Occipital lobe (tissue), 2 donors: ENCODE results near the gene IGLL1. TPM values are rescaled to one million over a fixed set of nuclear protein-coding genes. Genes with fewer than 3 reads are reported as not detected.
"Not testable (repeated sequence)": the region's sequence is repeated elsewhere in the genome, so short reads cannot be mapped to it uniquely, and the experiment has no call there.

Experiments used
- DNase-seq: peaks from one replicate; lab custom pipeline; 2025; lab: John Stamatoyannopoulos, UW
- total RNA-seq: library from RNA; depleted of rRNA; stranded (reverse); fragments of >200 nt; gene quantifications from one replicate; pipeline ENCODE4 v1.2.3, GENCODE V29; 2014

Gene IGLL1
- total RNA-seq, 1 donor from 2014 or later: not detected

DNA sequence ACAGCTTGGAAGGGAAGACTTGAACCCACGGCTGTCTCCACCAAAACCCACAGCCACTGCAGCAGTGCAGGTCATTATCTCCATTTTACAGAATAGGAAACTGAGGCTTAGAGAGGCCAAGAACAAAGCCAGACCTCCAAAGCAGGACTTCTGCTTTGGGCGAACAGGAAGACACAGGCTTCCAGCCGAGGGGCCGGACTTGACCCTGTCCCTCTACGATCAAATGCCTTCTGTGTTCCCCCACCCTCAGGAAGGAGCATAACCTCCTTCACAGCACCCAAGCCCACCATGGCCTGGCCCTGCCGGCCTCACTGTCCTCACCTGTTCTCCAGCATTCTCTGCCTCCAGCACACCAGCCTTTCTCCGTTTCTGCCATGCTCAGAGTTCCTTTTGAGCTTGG is 15.8 kb downstream of the IGLL1 start:
- DNase-seq: no peak

DNA sequence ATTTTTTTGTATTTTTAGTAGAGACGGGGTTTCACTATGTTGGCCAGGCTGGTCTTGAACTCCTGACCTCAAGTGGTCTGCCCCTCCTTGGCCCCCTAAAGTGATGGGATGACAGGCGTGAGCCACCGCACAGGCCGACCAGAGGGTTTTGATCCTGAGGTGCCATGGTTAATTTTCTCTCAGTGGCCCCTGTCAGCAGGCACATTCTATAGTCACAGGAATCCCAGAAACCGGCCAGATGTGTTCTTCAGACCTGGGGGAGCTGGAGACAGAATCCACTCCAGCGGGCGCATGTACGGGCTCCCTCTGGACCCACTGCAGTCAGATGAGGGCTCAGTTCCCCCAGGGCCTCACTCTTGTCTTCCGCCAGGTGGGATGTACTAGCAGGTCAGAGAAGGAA is 17.0 kb downstream of the IGLL1 start:
- no peak for DNase-seq

DNA sequence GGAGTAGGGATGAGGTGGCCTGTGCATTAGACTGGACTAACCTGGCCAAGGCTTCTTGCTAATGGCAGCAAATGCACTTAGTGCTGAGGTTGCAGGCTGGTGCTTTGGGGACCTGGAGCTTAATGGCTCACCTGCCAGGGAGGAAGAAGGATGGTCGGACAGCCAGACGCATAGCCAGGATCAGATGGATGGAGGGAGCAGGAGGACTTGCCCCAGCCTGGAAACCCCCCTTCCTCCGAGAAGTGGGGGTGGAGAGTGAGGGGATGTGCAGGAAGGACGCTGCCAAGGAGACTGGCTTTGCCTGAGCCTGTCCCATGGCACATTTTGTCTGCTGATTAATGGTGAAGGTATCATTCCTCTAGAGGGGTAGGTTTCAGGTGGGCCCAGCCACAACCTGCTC is 17.9 kb downstream of the IGLL1 start:
- DNase-seq: no peak

DNA sequence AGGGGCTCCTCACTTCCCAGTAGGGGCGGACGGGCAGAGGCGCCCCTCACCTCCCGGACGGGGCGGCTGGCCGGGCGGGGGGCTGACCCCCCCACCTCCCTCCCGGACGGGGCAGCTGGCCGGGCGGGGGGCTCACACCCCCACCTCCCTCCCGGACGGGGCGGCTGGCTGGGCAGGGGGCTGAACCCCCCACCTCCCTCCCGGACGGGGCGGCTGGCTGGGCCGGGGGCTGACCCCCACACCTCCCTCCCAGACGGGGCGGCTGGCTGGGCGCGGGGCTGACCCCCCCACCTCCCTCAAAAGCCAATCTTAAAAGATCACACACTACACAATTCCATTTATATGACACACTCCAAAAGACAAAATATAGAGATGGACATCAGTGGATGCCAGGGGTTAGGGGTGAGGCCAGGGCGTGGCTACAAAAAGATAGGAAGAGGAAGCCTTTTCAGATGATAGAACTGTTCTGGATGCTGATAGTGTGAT is 19.0 kb downstream of the IGLL1 start:
- DNase-seq: not testable (repeated sequence)

DNA sequence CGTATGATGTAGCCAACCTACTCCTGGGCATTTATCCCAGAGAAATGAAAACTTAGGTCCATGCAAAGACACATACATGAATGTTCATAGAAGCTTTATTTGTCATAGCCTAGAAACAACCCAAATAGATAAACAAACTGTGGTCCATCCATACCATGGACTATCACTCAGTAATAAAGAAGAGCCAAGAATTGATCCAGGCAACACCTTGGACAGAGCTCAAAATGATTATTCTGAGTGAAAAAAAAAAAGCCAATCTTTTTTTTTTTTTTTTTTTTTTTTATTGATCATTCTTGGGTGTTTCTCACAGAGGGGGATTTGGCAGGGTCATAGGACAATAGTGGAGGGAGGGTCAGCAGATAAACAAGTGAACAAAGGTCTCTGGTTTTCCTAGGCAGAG is 19.9 kb downstream of the IGLL1 start:
- not testable (repeated sequence) for DNase-seq

DNA sequence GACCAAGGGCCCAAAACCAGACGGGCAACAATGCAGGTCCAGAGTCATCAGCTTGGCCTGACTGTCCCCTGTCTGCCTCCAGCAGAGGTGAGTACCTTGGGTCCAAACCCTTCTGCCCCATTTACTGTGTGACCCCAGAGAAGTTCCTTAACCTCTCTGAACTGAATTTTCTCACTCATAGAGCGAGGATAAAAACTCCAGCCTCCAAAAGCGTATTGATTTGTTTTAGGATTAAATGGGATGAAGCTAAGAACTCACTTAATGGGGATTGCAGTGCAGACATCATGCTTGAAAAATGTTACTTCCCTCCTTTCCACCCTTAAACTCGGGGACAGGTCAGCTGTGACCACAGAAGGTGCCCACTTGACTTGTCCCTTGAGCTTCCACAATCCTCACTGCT is 22.6 kb downstream of the IGLL1 start:
- no peak for DNase-seq

DNA sequence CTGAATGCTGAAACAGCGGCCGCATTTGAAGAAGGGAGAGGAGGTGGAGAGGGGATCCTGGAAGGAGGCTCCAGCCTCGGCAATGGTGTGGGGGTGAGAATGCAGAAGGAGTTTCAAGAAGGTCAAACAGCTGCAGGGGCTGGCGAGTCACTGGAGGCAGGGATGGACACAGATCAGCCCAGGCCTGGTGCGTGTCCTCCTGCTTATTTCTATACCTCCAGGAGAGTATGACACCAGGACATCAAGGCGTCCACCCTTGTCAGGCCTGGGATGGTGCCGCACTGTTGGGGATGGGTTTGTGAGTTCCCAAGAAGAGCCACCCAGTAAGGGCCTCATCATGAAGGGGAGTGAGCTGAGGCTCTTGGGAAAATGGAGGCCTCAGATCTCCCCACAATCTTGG is 23.1 kb downstream of the IGLL1 start:
- DNase-seq: no peak

DNA sequence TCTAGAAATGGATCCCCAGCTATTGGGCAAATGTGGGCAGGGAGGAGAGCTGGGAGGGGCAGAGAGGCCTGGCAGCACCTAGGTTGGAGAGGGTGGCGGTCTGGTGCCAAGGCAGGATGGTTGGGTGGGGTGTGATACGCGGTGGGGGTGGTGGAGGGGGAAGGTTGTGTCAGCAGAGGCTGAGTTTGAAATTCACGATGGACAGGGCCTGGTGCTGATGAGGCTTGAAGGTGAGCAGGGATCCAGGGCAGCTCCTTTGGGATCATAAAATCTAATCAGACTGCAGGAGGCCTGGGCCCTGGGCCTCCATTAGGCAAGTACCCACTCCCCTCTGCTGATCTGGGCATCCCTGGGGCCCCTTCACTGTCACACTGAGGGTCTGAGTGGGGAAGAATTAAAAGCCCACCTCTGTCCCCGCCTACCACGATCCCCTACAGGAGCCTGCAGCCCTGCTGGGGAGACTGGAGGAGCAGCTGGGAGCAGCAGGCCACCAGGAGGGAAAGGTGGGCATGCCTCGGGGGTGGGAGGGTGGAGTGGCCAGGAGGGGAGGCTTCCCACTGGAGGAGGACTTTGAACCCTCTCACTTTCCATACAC is 24.0 kb downstream of the IGLL1 start:
- DNase-seq: no peak

DNA sequence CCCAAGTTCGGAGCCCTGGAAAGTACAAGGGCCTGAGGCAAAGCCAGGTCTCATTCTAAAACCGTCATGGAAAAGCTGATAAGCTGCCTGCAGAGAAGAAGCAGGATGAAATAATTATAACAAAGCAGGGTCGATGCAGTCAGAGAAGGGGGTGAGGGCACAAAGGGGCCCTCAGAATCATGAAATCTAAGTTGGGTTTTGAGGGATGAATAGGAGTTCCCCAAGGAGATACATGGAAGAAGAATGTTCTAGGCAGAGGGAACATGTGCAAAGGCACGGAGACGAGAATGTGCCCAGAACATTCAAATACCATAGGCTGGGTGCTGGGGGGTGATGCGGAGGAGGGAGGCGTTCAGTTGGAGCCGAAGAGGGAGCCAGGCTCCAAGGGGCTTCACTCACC is 25.0 kb downstream of the IGLL1 start:
- no peak for DNase-seq

DNA sequence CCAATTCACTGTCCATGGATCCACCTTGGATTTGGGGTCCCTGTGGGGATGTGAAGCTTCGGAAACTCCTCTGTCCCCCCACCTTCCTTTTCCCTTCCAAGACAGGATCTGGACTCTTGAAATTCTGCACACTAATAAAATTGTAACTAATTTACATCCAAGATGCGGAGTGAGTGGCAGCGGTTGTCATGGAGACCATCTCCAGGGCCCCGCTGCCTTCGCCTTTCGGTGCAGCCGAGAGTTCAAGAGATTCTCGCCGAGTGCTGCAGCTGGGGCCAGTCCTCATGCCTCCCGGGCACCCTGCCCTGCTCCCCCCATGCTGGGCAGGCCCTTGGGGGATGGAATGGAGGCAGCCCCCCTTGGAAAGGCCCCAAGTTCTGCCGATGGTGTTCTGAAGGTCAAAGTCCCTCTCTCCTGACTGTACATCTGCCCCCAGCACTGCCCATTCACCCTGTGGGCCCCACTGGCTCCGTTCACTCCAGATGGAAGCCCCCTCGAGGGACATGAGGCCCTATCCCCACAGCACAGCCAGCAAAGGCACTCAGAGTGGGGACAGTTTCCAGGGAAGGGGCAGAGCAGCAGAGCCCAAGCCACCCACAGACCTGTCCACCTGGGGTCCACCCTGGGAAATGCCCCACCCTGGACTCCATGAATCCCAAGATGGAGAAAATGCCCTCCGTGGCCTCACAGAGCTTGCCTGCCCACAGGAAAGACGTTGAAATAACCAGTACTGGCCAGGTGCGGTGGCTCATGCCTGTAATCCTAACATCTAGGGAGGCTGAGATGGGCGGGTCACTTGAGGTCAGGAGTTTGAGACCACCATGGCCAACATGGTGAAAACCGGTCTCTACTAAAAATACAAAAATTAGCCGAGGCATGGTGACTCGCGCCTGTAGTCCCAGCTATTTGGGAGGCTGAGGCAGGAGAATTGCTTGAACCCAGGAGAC is 25.9 kb downstream of the IGLL1 start:
- DNase-seq: no peak

DNA sequence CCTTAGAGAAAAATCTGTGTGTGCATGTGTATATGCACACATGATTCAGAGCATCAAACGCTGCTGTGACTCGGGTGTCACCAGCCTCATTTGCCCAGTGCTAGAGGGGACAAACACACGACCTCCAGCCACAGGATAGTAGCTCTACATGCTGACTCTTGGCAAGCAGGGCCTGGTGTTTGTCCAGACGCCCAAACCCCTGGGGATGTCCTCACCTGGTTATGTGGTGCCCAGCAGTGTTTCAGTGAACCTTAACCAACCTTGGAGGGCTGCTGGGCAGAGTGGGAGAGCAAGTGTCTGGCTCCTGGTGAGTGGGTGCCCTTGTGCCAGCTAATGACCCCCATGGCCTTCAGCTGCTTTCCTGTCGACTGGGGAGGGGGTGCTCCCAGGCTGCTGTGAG is 26.7 kb downstream of the IGLL1 start:
- no peak for DNase-seq

DNA sequence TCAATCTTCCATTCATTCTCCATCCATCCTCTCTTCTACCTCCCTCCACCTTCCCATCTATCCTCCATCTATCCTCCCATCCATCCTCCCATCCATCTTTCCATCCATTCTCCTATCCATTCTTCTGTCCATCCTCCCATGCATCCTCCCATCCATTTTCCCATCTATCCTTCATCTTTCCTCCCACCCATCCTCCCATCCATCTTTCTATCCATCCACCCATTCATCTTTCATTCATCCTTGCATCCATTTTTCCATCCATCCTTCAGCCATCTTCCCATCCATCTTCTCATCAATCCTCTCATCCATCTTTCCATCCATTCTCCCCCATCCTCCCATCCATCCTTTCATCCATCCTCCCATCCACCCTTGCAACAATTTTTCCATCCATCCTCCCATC is 27.5 kb downstream of the IGLL1 start:
- DNase-seq: no peak

DNA sequence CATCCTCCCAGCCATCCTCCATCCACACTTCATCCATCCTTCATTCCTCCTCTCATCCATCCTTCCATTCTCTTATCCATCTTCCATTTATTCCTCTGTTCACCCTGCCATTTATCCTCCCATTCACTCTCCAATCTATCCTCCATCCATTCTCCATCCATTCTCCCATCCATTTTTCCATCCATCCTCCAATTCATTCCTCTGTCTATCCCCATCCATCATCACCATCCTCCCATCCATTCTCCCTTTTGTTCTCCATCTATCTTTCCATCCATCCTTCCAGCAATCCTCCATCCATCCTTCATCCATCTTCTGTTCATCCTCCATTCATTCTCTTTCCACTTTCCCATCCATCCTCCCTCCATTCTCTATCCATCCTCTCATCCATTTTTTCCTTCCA is 28.7 kb downstream of the IGLL1 start:
- no peak for DNase-seq

DNA sequence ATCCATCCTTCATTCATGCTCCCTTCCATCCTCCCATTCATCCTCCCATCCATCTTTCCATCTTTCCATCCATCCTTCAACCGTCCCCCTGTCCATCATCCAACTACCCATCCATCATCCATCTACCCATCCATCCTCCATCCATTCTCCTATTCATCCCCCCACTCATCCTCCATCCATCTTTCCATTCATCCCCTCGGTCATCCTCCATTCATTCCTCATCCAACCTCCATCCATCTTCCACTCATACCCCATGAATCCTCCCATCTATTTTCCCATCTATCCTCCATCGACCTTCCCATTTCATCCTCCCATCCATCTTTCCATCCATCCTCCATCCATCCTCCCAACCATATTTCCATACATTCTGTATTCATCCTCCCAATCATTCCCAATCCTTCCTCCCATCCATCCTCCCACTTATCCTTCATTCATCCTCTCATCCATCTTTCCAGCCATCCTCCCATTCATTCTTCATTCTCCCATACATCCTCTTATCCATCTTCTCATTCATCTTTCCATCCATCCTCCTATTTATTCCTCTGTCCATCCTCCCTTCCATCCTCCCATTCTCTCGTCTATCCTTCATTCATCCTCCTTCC is 29.9 kb downstream of the IGLL1 start:
- DNase-seq: no peak

DNA sequence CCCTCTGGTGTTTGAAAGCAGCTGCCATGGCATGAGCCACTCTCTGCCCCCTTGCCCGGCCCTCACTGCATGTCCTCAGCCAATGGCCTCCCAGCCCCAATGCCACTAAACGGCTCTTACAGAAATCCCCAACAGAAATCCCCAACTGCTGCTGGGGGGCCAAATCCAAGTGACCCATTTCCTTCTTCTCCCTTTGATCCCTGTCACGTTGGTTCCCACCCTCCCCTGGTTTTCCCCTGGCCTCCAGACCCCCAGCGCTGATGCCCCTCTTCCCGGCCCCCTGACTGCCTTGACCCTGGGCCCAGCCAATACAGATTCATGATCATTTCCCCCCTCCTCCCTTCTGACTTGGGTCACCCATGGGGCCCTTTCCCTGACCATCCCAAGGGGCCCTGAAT is 30.9 kb downstream of the IGLL1 start:
- no peak for DNase-seq

DNA sequence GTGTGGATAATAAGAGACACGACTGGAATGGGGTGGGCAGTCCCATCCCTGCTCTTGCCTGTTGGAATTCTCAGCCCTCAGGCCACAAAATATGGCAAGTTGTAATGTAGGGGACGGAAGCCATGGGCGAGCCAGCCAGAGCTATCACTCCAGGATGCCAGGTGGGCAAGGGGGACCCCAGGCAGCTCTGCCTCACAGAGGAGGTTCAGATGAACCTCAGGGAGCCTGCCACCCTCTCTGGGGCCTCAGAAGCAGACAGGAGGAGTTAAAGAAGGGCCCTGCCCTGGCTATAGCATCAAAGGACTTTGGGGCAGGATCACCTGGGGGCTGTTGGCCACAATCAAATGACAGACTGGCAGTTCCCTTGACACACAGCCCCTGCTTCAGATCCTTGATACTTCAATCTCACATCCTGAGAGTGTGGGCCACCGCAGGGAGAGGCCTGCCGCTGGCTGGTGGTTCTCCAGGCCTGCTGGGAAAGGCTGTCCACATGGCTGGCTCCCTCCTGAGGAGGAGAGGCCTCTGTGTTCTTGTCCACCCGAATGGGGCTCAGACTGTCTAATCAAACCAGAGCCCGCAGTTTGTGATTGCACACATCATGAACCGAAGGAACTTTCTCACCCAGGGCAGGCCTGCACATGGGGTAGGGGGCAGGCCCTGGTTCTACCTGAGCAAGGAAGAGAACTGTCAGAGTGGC is 31.4 kb downstream of the IGLL1 start:
- DNase-seq: no peak

DNA sequence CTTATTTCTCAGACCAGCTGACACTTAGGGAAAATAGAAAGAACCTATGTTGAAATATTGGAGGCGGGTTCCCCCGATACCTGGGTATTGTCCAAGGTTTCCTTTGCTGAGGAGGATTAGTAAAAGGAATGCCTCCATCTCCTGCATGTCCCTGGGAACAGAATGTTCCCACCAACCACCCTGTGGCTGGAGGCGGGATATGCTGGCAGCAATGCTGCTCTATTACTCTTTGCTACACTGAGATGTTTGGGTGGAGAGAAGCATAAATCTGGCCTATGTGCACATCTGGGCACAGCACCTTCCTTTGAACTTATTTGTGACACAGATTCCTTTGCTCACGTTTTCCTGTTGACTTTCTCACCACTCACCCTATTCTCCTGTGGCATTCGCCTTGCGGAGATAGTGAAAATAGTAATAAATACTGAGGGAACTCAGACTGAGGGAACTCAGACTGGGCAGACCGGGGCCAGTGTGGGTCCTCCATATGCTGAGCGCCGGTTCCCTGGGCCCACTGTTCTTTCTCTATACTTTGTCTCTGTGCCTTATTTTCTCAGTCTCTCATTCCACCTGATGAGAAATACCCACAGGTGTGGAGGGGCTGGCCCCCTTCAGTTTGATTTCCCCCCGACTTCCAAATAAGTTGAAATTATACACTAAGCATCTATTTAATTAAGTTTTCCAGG is 32.1 kb downstream of the IGLL1 start:
- no peak for DNase-seq

DNA sequence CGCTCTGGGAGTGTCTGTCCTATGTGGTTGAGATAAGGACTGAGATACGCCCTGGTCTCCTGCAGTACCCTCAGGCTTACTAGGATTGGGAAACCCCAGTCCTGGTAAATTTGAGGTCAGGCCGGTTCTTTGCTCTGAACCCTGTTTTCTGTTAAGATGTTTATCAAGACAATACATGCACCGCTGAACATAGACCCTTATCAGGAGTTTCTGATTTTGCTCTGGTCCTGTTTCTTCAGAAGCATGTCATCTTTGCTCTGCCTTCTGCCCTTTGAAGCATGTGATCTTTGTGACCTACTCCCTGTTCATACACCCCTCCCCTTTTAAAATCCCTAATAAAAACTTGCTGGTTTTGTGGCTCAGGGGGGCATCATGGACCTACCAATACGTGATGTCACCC is 32.7 kb downstream of the IGLL1 start:
- DNase-seq: not testable (repeated sequence)

DNA sequence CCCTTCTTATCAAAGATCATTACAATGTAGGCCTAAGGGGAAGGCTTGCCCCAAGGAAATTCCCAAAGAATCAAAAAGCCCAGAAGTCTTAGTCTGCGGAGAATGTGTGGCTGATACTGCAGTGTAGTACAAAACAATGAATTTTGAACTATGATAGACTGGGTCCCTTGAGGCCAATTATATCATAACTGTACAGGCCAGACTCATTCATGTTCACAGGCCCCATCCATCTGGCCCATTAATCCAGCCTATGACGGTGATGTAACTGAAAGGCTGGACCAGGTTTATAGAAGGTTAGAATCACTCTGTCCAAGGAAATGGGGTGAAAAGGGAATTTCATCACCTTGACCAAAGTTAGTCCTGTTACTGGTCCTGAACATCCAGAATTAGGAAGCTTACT is 35.2 kb downstream of the IGLL1 start:
- no peak for DNase-seq

DNA sequence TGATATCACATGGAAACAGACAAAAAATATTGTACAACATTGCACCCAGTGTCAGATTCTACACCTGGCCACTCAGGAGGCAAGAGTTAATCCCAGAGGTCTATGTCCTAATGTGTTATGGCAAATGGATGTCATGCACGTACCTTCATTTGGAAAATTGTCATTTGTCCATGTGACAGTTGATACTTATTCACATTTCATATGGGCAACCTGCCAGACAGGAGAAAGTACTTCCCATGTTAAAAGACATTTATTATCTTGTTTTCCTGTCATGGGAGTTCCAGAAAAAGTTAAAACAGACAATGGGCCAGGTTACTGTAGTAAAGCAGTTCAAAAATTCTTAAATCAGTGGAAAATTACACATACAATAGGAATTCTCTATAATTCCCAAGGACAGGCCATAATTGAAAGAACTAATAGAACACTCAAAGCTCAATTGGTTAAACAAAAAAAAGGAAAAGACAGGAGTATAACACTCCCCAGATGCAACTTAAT is 36.5 kb downstream of the IGLL1 start:
- not testable (repeated sequence) for DNase-seq

DNA sequence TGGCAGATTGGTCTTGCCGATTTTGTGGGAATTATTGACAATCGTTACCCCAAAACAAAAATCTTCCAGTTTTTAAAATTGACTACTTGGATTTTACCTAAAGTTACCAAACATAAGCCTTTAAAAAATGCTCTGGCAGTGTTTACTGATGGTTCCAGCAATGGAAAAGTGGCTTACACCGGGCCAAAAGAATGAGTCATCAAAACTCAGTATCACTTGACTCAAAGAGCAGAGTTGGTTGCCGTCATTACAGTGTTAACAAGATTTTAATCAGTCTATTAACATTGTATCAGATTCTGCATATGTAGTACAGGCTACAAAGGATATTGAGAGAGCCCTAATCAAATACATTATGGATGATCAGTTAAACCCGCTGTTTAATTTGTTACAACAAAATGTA is 37.2 kb downstream of the IGLL1 start:
- no peak for DNase-seq
